ENCODE measurements around the gene CADM1.

DNA sequence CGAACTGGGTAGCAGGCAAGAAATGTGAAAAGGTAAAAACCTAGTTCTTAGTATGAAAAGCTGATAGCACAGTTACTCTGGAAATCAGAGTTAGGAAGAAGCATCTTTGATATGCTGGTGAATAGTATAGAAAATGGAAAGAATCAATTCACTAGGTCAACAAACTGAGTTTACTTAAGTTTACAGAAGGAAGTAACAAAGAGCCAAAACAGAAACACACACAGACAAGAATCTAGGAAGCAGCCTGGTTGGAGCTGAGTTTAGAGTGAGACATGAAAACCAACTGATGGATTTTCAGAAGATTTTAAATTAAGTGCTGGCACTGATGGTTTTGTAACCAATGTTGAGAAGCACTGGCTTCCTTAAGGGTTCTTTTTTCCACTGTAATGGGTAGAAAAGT, 296.3 kb downstream of the CADM1 start:
- TF ChIP-seq GABPA (IDR thresholded peaks at IDR 0.05; ENCODE audit: low read depth) = no peak
- TF ChIP-seq CEBPB (IDR thresholded peaks at IDR 0.05; ENCODE audit: borderline replicate concordance in 1 of 2, low read depth in 2 of 2, low read length in 2 of 2) = no peak
- no peak for TF ChIP-seq SP1 (IDR thresholded peaks at IDR 0.05; ENCODE audit: low read depth, low read length)
- no peak for TF ChIP-seq POLR2AphosphoS5 (IDR thresholded peaks at IDR 0.05; ENCODE audit: low read length)
- TF ChIP-seq SUPT20H (IDR thresholded peaks at IDR 0.05; ENCODE audit: borderline replicate concordance, control insufficient read depth, low read depth, low read length) = no peak
- TF ChIP-seq SIN3A (IDR thresholded peaks at IDR 0.05; ENCODE audit: low read depth, low read length) = no peak
- TF ChIP-seq, protein P1, sequence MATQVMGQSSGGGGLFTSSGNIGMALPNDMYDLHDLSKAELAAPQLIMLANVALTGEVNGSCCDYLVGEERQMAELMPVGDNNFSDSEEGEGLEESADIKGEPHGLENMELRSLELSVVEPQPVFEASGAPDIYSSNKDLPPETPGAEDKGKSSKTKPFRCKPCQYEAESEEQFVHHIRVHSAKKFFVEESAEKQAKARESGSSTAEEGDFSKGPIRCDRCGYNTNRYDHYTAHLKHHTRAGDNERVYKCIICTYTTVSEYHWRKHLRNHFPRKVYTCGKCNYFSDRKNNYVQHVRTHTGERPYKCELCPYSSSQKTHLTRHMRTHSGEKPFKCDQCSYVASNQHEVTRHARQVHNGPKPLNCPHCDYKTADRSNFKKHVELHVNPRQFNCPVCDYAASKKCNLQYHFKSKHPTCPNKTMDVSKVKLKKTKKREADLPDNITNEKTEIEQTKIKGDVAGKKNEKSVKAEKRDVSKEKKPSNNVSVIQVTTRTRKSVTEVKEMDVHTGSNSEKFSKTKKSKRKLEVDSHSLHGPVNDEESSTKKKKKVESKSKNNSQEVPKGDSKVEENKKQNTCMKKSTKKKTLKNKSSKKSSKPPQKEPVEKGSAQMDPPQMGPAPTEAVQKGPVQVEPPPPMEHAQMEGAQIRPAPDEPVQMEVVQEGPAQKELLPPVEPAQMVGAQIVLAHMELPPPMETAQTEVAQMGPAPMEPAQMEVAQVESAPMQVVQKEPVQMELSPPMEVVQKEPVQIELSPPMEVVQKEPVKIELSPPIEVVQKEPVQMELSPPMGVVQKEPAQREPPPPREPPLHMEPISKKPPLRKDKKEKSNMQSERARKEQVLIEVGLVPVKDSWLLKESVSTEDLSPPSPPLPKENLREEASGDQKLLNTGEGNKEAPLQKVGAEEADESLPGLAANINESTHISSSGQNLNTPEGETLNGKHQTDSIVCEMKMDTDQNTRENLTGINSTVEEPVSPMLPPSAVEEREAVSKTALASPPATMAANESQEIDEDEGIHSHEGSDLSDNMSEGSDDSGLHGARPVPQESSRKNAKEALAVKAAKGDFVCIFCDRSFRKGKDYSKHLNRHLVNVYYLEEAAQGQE (IDR thresholded peaks at IDR 0.05; ENCODE audit: low read depth, low read length) = no peak
- no peak for TF ChIP-seq POLR2AphosphoS2 (IDR thresholded peaks at IDR 0.05; ENCODE audit: low read depth, low read length)
- TF ChIP-seq, protein P2, sequence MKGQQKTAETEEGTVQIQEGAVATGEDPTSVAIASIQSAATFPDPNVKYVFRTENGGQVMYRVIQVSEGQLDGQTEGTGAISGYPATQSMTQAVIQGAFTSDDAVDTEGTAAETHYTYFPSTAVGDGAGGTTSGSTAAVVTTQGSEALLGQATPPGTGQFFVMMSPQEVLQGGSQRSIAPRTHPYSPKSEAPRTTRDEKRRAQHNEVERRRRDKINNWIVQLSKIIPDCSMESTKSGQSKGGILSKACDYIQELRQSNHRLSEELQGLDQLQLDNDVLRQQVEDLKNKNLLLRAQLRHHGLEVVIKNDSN (IDR thresholded peaks at IDR 0.05; ENCODE audit: borderline replicate concordance, extremely low read length, insufficient read depth, low read depth, low read length) = no peak
- TF ChIP-seq, protein P3, sequence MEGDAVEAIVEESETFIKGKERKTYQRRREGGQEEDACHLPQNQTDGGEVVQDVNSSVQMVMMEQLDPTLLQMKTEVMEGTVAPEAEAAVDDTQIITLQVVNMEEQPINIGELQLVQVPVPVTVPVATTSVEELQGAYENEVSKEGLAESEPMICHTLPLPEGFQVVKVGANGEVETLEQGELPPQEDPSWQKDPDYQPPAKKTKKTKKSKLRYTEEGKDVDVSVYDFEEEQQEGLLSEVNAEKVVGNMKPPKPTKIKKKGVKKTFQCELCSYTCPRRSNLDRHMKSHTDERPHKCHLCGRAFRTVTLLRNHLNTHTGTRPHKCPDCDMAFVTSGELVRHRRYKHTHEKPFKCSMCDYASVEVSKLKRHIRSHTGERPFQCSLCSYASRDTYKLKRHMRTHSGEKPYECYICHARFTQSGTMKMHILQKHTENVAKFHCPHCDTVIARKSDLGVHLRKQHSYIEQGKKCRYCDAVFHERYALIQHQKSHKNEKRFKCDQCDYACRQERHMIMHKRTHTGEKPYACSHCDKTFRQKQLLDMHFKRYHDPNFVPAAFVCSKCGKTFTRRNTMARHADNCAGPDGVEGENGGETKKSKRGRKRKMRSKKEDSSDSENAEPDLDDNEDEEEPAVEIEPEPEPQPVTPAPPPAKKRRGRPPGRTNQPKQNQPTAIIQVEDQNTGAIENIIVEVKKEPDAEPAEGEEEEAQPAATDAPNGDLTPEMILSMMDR (IDR thresholded peaks at IDR 0.05 in 2 of 3, conservative IDR thresholded peaks at IDR 0.05 in 1 of 3; ENCODE audit: control insufficient read depth in 2 of 3, extremely low read depth in 1 of 3, insufficient read depth in 1 of 3, low read depth in 3 of 3, low read length in 3 of 3) = no peak
- TF ChIP-seq TCF7 (IDR thresholded peaks at IDR 0.05; ENCODE audit: borderline replicate concordance) = no peak
- no peak for TF ChIP-seq FOXK2 (IDR thresholded peaks at IDR 0.05)
- no peak for TF ChIP-seq ZNF384 (IDR thresholded peaks at IDR 0.05; ENCODE audit: borderline replicate concordance, low read depth, low read length)
- no peak for TF ChIP-seq TBL1XR1 (IDR thresholded peaks at IDR 0.05; ENCODE audit: low read depth, low read length)
